ENCODE measurements around the gene RBM47. TPM values are rescaled to one million over a fixed set of nuclear protein-coding genes. Genes with fewer than 3 reads are reported as not detected.
A peak's percentile ranks its signal among the peaks of the same experiment; 100 is the strongest.
"Not testable (repeated sequence)": the region's sequence is repeated elsewhere in the genome, so short reads cannot be mapped to it uniquely, and the experiment has no call there.

The RBM47 gene
- total and polyA plus RNA-seq, 10 of the 15 experiments (the other 5 are each of a cell fraction or from before 2014, with no cell fraction given) = 7.9 to 45.0 (median 28.7) TPM

GRCh38 chr4:40561543-40562177 is 68.0 kb downstream of the RBM47 start:
- peaks cover 63% of the 10 kb centered on the region for H3K4me1 ChIP-seq (ENCODE audit: control insufficient read depth, insufficient read depth, low read length)
- 93% methylated on average over 7 of the region's 7 CpGs for whole genome bisulfite sequencing (ENCODE audit: insufficient coverage, insufficient replicate concordance, low lambda C conversion rate, missing lambda C conversion rate)
- ChIA-PET CTCF (interaction anchor here (0.7 to 2.0 kb wide), 3 partner anchors 9 to 61 kb away, joined by 3 to 6 read pairs (median 4); no protein-coding TSS in a partner anchor), RAD21 (ENCODE audit: unreplicated experiment) (interaction anchor here (1.7 to 3.7 kb wide), 2 partner anchors 111 to 157 kb away, joined by 5 to 17 read pairs; no protein-coding TSS in a partner anchor), SMC1A (ENCODE audit: uncharacterized antibody, unreplicated experiment) (interaction anchor here (1.0 to 6.2 kb wide), 4 partner anchors 11 to 86 kb away, joined by 3 to 90 read pairs (median 18); no protein-coding TSS in a partner anchor), POLR2A (interaction anchor here (0.7 to 9.0 kb wide), 3 partner anchors 10 to 111 kb away, joined by 3 to 51 read pairs (median 6); no protein-coding TSS in a partner anchor)
- H3K4me3 ChIP-seq; H4K20me1 ChIP-seq (ENCODE audit: control insufficient read depth, insufficient read depth); H3K4me2 ChIP-seq (ENCODE audit: control insufficient read depth, insufficient read depth); H3K36me3 ChIP-seq (ENCODE audit: control insufficient read depth in 2 of 2, insufficient read depth in 2 of 2, low read length in 1 of 2); BruUV-seq (replicated peaks); FAIRE-seq; DNase-seq (ENCODE audit: low read depth, low spot score); H3K9me3 ChIP-seq (replicated peaks; ENCODE audit: control insufficient read depth, insufficient read depth, low read length); H2AFZ ChIP-seq (ENCODE audit: control insufficient read depth, low read depth, low read length); in situ Hi-C loops (cut with MboI); H3K9ac ChIP-seq (ENCODE audit: control insufficient read depth, insufficient read depth, low read length); ATAC-seq; H3K27me3 ChIP-seq (replicated peaks in 1 of 2; ENCODE audit: control insufficient read depth in 2 of 2, insufficient read depth in 2 of 2, low read length in 1 of 2): not testable (repeated sequence)
- intact Hi-C loops (cut with micrococcal nuclease; ENCODE audit: unreplicated experiment) = loop anchor here (5.0 kb wide), 1 partner anchor 61 kb away; no protein-coding TSS in a partner anchor
- H3K27ac ChIP-seq (ENCODE audit: control insufficient read depth, insufficient read depth) = peak overlapping the region; percentile 24; the same call in 1 of the 2 replicates
- peak; percentile 62; the same call in 1 of the 2 replicates for TF ChIP-seq ZNF24 (IDR thresholded peaks at IDR 0.05)
- H3K79me2 ChIP-seq (ENCODE audit: control insufficient read depth, insufficient read depth, low read length) = peaks cover 85% of the 10 kb centered on the region

- ChIA-PET POLR2A (interaction anchor here (0.5 to 9.0 kb wide), 6 partner anchors 16 to 363 kb away, joined by 3 to 51 read pairs (median 4); partner anchors contain the start of gene RHOH), RAD21 (ENCODE audit: unreplicated experiment) (interaction anchor here (0.5 to 1.8 kb wide), 8 partner anchors 9 to 160 kb away, joined by 3 to 8 read pairs (median 4); no protein-coding TSS in a partner anchor), SMC1A (ENCODE audit: uncharacterized antibody, unreplicated experiment) (interaction anchor here (0.7 to 2.7 kb wide), 8 partner anchors 13 to 159 kb away, joined by 3 to 12 read pairs (median 5); no protein-coding TSS in a partner anchor), CTCF (no interaction called here)
- Histone ChIP-seq H3K4me2 (ENCODE audit: control insufficient read depth, insufficient read depth) (peak overlapping the region; percentile 80), H4K20me1 (ENCODE audit: control insufficient read depth, insufficient read depth) (no peaks in the 10 kb centered on the region), H3K27ac (ENCODE audit: control insufficient read depth, insufficient read depth) (peak overlapping the region; percentile 47), H3K9ac (ENCODE audit: control insufficient read depth, insufficient read depth, low read length) (no peak overlapping the region), H3K4me1 (ENCODE audit: control insufficient read depth, insufficient read depth, low read length) (peaks cover 52% of the 10 kb centered on the region), H2AFZ (ENCODE audit: control insufficient read depth, low read depth, low read length) (no peak overlapping the region), H3K9me3 (replicated peaks; ENCODE audit: control insufficient read depth, insufficient read depth, low read length) (no peaks in the 10 kb centered on the region), H3K36me3 (ENCODE audit: control insufficient read depth in 2 of 2, insufficient read depth in 2 of 2, low read length in 1 of 2) (peaks cover 0 to 2% of the 10 kb centered on the region in 2 experiments; a peak in 2 of 4 replicates), H3K27me3 (replicated peaks in 1 of 2; ENCODE audit: control insufficient read depth in 2 of 2, insufficient read depth in 2 of 2, low read length in 1 of 2) (no peaks in the 10 kb centered on the region), H3K79me2 (ENCODE audit: control insufficient read depth, insufficient read depth, low read length) (peaks cover 75% of the 10 kb centered on the region), H3K4me3 (no peak overlapping the region)
- no TSS peak for BruUV-seq (replicated peaks)
- peak; percentile 75 for FAIRE-seq
- intact Hi-C loops (cut with micrococcal nuclease; ENCODE audit: unreplicated experiment) (loop anchor here (5.0 kb wide), 1 partner anchor 62 kb away; no protein-coding TSS in a partner anchor), in situ Hi-C loops (cut with MboI) (loop anchor here (5.0 kb wide), 1 partner anchor 162 kb away; no protein-coding TSS in a partner anchor)
- DNase-seq (ENCODE audit: low read depth, low spot score) = peak; percentile 64
- peak; percentile 86 for ATAC-seq
- 29% methylated on average over 5 of the region's 5 CpGs for WGBS (ENCODE audit: insufficient coverage, insufficient replicate concordance, low lambda C conversion rate, missing lambda C conversion rate)
- TF ChIP-seq ATF2 (IDR thresholded peaks at IDR 0.05; ENCODE audit: low read length) (0 out of 2 replicates have a peak, but pooled peaks have one; percentile 59), TCF3 (IDR thresholded peaks at IDR 0.05; ENCODE audit: borderline replicate concordance, insufficient read depth, low read depth, low read length) (0 out of 2 replicates have a peak, but pooled peaks have one; percentile 10), DPF2 (IDR thresholded peaks at IDR 0.05) (peak; percentile 85), FOXM1 (IDR thresholded peaks at IDR 0.05; ENCODE audit: low read depth, low read length) (peak; percentile 44; the same call in 1 of the 2 replicates), NFIC (IDR thresholded peaks at IDR 0.05; ENCODE audit: low read depth, low read length) (peak; percentile 71; the same call in 1 of the 2 replicates), JUNB (IDR thresholded peaks at IDR 0.05) (peak; percentile 70), MYB (IDR thresholded peaks at IDR 0.05; ENCODE audit: borderline replicate concordance, low read depth, low read length) (no peak), RUNX3 (IDR thresholded peaks at IDR 0.05; ENCODE audit: low read length) (peak; percentile 51), ZNF274 (IDR thresholded peaks at IDR 0.05; ENCODE audit: insufficient read depth, insufficient read length) (no peak), TCF7 (IDR thresholded peaks at IDR 0.05; ENCODE audit: borderline replicate concordance) (no peak)
Measured at GRCh38 chr4:40559585-40560465, 69.8 kb downstream of the RBM47 start.

Measured in GM12878 (cell line).